ENCODE results near the gene MAEL. TPM values are rescaled to one million over a fixed set of nuclear protein-coding genes. Genes with fewer than 3 reads are reported as not detected.

MAEL gene
- total and polyA plus RNA-seq, 11 donors = 0.62 to 6.8 (median 3.1) TPM

GRCh38 chr1:167067904-167068303 is 78.8 kb downstream of the MAEL start:
- ATAC-seq (no peak), DNase-seq (no peak)
- TF ChIP-seq CTCF (IDR thresholded peaks at IDR 0.05) = no peak
- WGBS, 4 donors = 84 to 89% (median 85%) methylated on average over 3 of the region's 3 CpGs
- intact Hi-C loops (cut with DNase I) = loop anchor here (2.0 to 10.0 kb wide), 14 partner anchors 59 to 467 kb away; partner anchors contain the start of gene POU2F1 (in 1 of the 10)
- no peaks in the 10 kb centered on the region for H3K36me3 ChIP-seq
- peaks cover 0 to 13% (median 4%) of the 10 kb centered on the region in 12 donors for H3K4me1 ChIP-seq
- H3K4me3 ChIP-seq = no peak overlapping the region
- no peak overlapping the region for H3K27ac ChIP-seq
- H3K9me3 ChIP-seq = no peaks in the 10 kb centered on the region
- H3K27me3 ChIP-seq = peaks cover 0 to 3% (median 0%) of the 10 kb centered on the region in 9 donors

- Histone ChIP-seq H3K27me3 (peaks cover 0 to 3% (median 0%) of the 10 kb centered on the region in 9 donors), H3K36me3 (no peaks in the 10 kb centered on the region), H3K4me1 (peaks cover 0 to 13% (median 4%) of the 10 kb centered on the region in 12 donors), H3K9me3 (no peaks in the 10 kb centered on the region), H3K4me3 (no peak overlapping the region), H3K27ac (no peak overlapping the region)
- DNase-seq (no peak), ATAC-seq (no peak)
- WGBS, 4 donors = 86 to 95% (median 93%) methylated on average over 12 to 13 of the region's 13 CpGs
- intact Hi-C loops (cut with DNase I) = loop anchor here (5.0 to 10.0 kb wide), 9 partner anchors 59 to 466 kb away; no protein-coding TSS in a partner anchor
- TF ChIP-seq POLR2A (IDR thresholded peaks at IDR 0.05) (no peak), CTCF (IDR thresholded peaks at IDR 0.05) (no peak)
Observed at GRCh38 chr1:167068761-167069160, 79.7 kb downstream of the MAEL start.

- 94 to 98% (median 97%) methylated on average over 8 of the region's 8 CpGs for WGBS, 4 donors
- Histone ChIP-seq H3K4me1 (peaks cover 0 to 12% (median 4%) of the 10 kb centered on the region in 12 donors), H3K27ac (no peak overlapping the region), H3K36me3 (no peaks in the 10 kb centered on the region), H3K9me3 (no peaks in the 10 kb centered on the region), H3K4me3 (no peak overlapping the region), H3K27me3 (peaks cover 0 to 3% (median 0%) of the 10 kb centered on the region in 9 donors)
- DNase-seq = no peak
- TF ChIP-seq CTCF (IDR thresholded peaks at IDR 0.05) (no peak), POLR2A (IDR thresholded peaks at IDR 0.05) (no peak)
- intact Hi-C loops (cut with DNase I) = loop anchor here in 3 of 10 donors (5.0 to 10.0 kb wide), 2 partner anchors 136 to 144 kb away; no protein-coding TSS in a partner anchor
- ATAC-seq = no peak
Observed at GRCh38 chr1:167071286-167071685, 82.2 kb downstream of the MAEL start.

Other genes starting within 250 kb of the MAEL start
- gene POGK, start 149.8 kb upstream of the MAEL start, total RNA-seq = 10 to 100 TPM; 12.1 to 20.8 (median 16.6) TPM
- 1 to 10 TPM; 6.0 to 9.9 TPM for gene POGK, start 149.8 kb upstream of the MAEL start, polyA plus RNA-seq
- gene TADA1, start 113.0 kb upstream of the MAEL start, total RNA-seq = 10 to 100 TPM in 3 of 9 donors, 1 to 10 TPM in 6; 7.2 to 10.8 (median 9.3) TPM
- gene TADA1, start 113.0 kb upstream of the MAEL start, polyA plus RNA-seq = 1 to 10 TPM; 5.6 to 9.4 TPM
- gene ILDR2, start 13.7 kb upstream of the MAEL start, total RNA-seq = 10 to 100 TPM in 2 of 9 donors, 1 to 10 TPM in 7; 3.2 to 12.4 (median 6.3) TPM
- gene ILDR2, start 13.7 kb upstream of the MAEL start, polyA plus RNA-seq = 1 to 10 TPM in 1 of 2 donors, under 1 TPM in 1; 0.84 to 3.4 TPM
- 1 to 10 TPM in 5 of 9 donors, under 1 TPM in 3, not detected in 1; 0.50 to 3.6 (median 1.4) TPM for gene GPA33, start 101.1 kb downstream of the MAEL start, total RNA-seq
- under 1 TPM; 0.15 to 0.88 TPM for gene GPA33, start 101.1 kb downstream of the MAEL start, polyA plus RNA-seq
- 100 to 1,000 TPM; 108 to 329 (median 163) TPM for gene STYXL2, start 104.8 kb downstream of the MAEL start, total RNA-seq
- 10 to 100 TPM; 55.0 to 77.1 TPM for gene STYXL2, start 104.8 kb downstream of the MAEL start, polyA plus RNA-seq
- gene POU2F1, start 231.6 kb downstream of the MAEL start, total RNA-seq = 10 to 100 TPM in 3 of 9 donors, 1 to 10 TPM in 6; 6.6 to 13.4 (median 9.7) TPM
- gene POU2F1, start 231.6 kb downstream of the MAEL start, polyA plus RNA-seq = 1 to 10 TPM; 2.4 to 3.6 TPM